ENCODE measurements around the gene PGC. TPM values are rescaled to one million over a fixed set of nuclear protein-coding genes. Genes with fewer than 3 reads are reported as not detected.

The PGC gene
- total and polyA plus RNA-seq, 2 of the 8 experiments (the other 6 are each of a cell fraction or from before 2014, with no cell fraction given): 0.09 TPM; not detected in 1

DNA sequence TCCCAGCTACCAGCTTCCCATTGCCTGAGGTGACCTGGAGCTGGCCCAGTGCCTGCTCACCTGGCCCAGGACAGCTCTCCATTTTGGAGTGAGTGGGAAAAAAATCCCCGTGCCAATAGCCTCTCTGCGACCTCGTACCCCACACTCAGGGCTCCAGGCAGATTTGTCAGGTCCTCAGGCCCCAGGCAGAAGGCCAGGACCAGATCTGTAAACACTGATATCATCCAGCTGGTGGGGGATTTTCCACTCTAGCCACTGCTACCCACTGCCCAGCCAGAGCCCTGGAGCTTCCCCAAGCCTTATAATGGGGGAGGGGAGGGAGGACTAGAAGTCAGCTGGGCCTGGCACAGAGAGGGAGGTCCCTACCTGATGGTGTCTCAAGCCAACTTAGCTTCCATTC lies 1.3 kb upstream of the PGC start (continued):
- TF ChIP-seq, protein P1, sequence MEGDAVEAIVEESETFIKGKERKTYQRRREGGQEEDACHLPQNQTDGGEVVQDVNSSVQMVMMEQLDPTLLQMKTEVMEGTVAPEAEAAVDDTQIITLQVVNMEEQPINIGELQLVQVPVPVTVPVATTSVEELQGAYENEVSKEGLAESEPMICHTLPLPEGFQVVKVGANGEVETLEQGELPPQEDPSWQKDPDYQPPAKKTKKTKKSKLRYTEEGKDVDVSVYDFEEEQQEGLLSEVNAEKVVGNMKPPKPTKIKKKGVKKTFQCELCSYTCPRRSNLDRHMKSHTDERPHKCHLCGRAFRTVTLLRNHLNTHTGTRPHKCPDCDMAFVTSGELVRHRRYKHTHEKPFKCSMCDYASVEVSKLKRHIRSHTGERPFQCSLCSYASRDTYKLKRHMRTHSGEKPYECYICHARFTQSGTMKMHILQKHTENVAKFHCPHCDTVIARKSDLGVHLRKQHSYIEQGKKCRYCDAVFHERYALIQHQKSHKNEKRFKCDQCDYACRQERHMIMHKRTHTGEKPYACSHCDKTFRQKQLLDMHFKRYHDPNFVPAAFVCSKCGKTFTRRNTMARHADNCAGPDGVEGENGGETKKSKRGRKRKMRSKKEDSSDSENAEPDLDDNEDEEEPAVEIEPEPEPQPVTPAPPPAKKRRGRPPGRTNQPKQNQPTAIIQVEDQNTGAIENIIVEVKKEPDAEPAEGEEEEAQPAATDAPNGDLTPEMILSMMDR (IDR thresholded peaks at IDR 0.05; ENCODE audit: control extremely low read depth in 1 of 3, insufficient read depth in 1 of 3, low read depth in 1 of 3, low read length in 3 of 3): no peak
- TF ChIP-seq HDAC2 (IDR thresholded peaks at IDR 0.05; ENCODE audit: borderline replicate concordance in 1 of 2, low read depth in 2 of 2, low read length in 2 of 2) (no peak), BACH1 (IDR thresholded peaks at IDR 0.05; ENCODE audit: low read length) (no peak), TAF7 (optimal IDR thresholded peaks at IDR 0.05; ENCODE audit: borderline replicate concordance, low read depth, low read length) (no peak)

Measured in H1 (cell line).